ENCODE measurements around the gene SPNS3.

The SPNS3 gene

DNA sequence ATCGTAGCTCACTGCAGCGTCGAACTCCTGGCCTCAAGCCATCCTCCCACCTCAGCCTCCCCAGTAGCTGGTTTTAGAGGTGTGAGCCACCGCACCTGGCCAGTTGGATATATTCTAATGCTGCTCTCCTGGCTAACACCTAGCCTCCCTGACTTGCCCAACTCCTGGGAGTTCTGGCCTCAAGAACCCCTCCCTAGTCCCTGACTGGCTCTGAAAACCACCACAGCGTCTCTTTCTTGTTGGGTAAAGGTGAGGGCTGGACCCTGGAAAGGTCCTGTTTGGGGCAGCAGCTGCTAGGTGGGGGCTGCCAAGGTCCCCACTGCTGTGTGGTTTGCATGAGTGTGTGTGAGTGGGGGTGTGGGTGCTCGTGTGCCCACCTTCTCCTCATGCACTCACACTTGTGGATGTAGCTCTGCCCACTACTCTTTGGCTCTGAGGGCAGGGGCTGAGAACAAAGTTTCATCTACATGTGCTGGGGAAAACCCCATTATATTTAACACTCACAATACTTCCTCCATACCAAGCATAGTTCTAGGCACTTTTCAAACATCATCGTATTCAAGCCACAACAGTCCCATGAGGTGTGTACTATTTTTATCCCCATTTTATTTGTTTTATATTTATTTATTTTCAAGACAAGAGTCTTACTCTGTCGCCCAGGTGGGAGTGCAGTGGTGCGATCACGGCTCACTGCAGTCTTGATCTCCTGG, 7.1 kb upstream of the SPNS3 start:
- no peak for DNase-seq (ENCODE audit: low read depth in 2 of 2)

DNA sequence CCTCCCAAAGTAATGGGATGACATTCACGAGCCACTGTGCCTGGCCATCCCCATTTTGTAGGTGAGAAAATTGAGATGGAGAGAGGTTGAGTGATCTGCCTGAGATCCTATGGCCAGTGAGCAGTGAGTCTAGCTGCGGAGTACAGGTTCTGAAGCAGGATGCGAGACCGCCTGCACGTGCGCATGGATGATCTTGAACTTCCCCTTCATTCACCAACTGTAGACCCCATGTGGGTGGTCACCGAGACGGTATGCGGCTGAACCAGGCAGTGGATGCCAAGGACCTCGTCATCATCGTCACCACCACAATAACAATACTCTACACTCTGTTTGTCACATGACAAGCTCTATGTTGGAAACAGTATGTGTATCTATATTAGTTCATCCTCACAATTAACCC, 6.2 kb upstream of the SPNS3 start:
- no peak for DNase-seq (ENCODE audit: low read depth in 2 of 2)

DNA sequence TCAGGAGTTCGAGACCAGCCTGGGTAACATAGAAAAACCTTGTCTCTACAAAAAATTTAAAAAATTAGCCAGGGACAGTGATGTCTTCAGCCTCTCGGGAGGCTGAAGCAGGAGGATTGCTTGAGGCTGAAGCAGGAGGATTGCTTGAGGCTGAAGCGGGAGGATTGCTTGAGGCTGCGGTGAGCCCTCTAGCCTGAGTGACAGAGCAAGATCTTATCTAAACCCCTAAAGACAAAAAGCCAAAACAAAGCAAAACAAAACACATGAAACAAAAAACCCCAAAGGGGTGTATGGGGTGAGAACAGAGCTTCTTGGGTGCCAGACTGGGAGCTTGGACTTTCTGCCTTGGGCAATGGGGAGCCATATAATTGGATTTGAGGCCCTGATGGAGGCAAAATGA, 2.6 kb downstream of the SPNS3 start:
- DNase-seq (ENCODE audit: low read depth in 2 of 2), result no peak

DNA sequence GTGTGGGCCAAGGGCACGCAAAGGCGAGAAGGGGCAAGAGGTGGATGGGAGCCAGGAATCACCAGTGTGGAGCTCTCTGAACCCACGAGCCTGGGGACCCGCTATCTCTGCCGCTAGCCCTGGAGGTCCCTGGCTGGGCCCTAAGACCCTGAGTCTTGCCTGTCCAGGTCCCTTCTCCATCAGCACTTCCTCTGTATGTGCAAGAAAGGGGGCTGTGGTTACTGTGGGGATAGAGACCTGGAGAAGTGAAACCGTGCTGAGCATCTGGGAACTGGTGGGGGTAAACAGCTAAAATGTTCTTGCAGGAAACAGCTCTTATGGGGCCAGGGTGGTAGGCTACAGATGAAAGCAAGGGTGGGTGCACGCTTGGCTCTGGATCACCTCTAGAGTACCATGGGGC, 3.1 kb downstream of the SPNS3 start:
- DNase-seq (ENCODE audit: low read depth in 2 of 2), result no peak

DNA sequence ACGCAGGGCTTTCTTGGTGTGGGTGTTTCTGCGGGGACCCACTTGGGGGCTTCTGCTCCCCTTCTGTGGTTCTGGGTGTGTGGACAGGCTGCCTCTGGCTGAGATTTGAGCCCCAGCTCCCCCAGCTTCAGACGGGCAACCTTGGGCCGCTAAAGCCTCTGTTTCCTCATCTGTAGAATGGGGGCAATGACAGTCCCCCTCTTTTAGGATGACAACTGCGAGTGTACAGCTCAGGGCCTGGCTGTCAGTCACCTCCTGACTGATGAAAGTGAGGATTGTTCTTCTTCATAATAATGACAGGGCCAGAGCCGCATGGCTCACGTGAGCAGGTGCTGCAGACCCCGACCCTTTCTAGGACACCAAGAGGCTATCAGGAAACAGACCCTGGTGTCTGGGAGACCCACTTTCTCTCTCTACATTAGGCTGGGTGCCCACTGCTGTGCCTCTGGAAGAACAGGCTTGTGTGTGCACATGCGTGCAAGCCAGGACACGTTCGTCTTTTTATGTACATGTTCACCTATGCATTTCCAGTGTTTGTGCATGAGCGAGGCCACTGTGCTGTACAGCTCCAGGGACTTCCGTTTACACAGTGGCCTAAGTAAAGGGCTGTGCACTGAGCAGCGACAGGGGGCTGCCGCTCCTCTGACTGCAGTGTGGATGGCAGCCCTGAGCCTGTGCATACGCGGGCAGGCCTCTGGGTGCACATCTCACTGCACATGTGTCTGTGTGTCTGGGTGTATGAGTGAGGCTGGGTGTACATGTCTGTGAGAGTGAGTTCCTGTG, 4.6 kb downstream of the SPNS3 start:
- DNase-seq (ENCODE audit: low read depth in 2 of 2), result no peak

DNA sequence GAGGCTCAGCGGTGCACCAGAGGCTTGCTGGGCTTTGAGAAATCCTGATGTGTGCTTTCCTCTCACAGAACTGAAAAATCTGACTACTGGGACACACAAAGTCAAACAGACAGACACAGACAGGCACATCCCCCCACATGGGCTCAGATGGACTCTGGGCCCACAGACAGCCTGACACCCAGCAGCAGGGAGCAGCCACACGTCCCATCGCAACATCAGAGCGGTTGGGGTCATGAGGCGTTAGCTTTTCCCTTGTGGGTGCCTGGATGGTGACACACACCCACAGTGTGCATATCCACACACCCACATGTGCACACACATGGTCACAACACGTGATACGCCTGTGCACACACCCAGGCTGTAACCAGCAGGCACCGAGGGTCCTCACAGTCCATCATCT, 6.3 kb downstream of the SPNS3 start:
- no peak for DNase-seq (ENCODE audit: low read depth in 2 of 2)

DNA sequence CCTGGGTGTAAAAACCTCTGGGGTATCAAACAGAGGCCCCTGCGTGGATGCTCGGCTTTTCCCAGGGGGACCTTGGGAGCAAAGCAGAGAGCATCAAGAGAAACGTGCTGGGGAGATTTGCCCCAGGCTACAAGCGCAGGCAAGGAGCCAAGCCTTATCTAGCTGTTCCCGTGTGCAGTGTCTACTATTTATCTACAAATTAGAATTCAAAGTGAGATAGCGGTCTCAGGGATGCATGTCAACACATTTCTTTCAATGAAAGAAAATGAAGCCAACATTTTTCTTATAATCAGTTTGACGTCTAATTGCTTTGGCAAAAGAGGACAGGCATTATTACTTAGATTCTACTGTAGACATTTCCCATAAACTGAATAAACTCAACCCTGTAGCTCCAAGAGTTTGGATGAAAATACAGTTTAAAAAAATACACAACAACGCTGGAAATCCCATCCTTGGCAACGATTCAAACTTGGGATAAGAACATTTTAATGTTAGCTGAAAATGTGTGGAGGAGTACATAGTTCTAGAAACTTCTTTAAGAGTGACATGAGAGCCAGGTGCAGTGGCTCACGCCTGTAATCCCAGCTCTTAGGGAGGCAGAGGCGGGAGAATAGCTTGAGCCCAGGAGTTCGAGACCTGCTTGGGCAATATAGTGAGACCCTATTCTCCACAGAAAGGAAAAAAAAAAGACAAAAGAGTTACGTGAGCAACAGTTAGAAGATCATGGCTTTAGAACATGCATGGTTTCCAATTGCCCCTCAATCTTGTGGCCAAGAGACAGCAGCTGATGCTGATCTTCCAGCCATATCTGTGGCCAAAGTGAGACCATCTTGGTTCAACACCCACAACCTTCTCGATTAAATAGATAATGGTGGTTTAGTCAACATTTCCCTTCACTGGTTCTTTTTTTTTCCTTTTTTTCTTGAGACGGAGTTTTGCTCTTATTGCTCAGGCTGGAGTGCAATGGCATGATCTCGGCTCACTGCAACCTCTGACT, 7.2 kb downstream of the SPNS3 start:
- DNase-seq (ENCODE audit: low read depth in 2 of 2), result no peak

DNA sequence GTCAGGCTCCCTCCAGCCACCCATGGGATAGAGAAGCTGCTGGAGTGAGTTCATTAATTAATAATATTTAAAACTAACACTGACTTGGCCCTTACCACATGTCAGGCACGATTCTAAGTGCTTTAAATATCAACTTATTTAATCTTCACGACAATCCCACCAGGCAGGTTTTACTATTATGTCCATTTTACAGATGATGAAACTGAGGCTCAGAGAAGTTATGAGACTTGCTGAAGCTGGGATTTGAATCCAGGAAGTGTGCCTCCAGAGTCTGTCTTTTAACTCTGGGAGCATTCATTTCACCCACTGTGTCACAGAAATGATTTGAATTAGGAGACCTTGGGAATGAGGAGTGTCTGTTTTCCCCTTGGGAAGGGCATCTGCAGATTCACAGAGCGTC, 8.8 kb downstream of the SPNS3 start:
- no peak for DNase-seq (ENCODE audit: low read depth in 2 of 2)

DNA sequence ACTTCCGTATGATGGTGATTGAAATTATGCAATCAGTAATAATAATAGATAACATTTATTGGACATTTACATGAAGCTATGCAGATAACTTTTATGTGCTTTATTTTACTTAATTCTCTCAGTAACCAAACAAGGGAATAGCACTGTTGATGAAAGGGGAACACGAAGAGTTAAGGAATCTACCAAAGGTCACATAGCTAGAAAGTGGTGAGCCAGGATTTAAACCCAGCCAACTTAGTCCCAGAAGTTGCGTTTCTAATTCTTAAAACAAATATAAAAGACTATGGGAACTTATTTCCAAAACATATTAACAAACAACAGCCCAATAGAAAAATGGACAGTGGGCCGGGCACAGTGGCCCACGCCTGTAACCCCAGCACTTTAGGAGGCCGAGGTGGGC, 9.7 kb downstream of the SPNS3 start:
- no peak for DNase-seq (ENCODE audit: low read depth in 2 of 2)

DNA sequence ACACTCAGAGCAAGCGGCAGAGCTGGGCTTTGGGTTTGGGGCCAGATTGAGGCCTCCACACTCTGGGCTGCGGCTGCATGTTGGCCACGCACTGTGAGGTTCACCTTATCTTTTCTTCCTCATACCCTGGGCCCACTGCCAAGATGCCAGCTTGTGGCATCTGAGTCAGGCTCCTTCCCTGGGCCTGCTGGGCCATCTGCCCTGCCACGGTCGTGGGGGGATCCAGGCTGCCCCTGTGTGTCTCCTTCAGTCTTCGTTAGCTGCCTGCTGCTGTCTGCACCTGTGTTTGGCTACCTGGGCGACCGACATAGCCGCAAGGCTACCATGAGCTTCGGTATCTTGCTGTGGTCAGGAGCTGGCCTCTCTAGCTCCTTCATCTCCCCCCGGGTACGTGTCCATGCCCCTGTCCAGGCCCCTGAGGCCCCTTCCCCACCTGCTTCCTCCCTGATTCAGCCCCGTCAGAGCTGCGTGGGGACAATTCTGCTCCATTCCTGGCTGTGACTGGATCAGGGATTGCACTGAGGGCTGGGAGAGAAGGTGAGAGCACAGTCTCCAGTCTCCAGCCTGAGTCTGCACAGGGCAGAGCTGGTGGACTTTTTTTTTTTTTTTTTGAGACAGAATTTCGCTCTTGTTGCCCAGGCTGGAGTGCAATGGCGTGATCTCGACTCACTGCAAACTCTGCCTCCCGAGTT, 11.2 kb downstream of the SPNS3 start:
- no peak for DNase-seq (ENCODE audit: low read depth in 2 of 2)

DNA sequence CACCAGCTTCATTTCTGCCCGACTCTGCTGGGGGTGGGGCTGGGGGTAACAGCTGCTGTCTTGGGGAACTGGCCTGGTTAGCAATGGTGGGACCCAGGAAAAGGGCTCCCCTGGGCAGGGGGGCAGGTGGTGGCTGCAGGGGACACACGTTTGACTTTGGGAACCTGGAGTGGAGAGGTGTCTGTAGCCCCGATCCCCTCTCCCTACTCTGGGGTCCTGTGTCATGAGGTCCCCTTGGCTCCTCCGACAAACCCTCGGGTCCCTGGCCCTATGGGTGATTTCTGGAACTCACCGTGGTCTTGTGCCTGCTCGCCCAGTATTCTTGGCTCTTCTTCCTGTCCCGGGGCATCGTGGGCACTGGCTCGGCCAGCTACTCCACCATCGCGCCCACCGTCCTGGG, 12.0 kb downstream of the SPNS3 start:
- DNase-seq (ENCODE audit: low read depth in 2 of 2), result no peak

DNA sequence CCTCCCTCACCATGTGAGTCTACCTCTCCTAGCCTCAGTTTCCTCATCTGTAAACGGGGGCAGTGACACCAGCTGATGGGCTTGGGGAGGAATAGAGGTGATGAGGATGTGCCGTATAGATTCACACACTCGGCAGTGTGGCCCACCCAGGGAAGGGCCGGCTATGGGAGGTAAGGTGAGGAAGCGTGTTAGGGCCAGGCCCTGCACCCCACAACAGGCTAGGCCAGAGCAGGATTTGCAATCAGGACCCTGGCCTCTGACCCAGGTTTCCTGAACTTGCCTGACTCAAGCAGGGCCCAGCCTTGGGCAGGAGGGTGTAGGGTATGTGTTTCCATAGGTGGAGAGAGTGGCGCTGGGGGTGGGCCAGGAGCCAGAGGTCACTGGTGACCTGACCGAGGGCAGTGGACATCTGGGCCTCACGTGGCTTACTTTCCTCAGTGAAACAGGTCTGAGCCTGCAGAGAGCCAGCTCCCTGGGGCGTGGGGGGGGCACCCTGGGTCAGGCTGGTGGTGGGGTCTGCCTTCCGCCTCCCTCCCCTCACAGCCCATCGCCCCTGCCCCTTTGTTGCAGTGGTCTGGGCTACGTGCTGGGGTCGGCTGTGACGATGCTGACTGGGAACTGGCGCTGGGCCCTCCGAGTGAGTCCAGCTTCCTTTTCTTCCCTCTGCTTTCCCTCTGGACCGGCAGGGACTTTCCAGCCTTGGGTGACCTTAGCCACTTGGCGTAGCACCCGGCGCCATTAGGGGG, 12.8 kb downstream of the SPNS3 start:
- DNase-seq (ENCODE audit: low read depth in 2 of 2), result no peak

DNA sequence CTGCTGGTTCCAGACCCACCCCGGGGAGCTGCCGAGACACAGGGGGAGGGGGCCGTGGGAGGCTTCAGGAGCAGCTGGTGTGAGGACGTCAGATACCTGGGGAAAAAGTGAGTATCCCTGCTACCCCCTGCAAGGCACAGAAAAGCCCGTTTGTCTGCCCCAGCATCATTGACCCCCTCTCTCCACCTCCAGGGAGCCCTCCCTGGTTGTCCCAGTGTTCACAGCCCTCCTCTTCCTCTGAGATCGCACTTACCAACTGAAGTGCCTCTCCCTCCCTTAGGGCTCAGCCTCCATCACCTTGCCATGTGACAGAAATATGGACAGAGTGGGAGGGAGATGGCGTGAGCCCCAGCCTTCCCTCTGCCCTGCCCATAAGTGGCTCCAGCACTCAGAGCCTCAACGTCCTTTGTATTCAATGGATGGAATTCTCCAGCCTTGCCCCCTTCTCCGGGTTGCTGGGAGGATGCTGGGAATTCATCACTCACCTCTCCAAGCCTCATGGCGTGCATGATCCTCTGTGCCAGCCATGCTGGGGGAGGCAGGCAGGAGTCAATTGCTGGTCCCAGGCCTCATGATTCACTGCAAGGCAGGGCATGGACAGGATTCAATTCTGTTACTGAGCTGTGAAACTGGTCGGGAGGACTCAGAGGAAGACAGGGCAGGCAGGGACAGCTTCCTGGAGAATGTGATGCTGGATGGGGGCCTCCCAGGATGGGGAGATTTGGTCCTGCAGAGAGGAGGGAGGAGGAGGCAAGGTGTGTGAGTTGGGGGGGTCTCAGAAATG, 14.6 kb downstream of the SPNS3 start:
- no peak for DNase-seq (ENCODE audit: low read depth in 2 of 2)

DNA sequence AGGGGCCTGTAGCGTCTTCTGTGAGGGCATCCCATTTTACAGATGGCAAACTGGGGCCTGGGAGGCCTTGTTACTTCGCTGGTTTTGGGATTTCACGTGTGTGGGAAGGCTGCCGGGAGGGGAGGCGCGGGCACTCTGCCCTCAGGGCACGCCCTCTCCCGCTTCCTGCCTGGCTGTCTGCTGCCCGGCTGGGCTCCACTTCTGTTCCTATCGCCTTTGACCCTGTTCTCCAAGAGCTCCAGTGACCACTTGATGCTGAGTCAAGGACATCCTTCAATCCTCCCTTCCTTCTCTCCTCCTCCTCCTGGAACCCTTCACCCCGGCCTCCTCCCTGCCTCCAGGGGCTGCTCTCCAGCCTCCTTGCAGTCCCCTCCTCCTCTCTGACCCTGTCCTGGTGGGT, 16.0 kb downstream of the SPNS3 start:
- DNase-seq (ENCODE audit: low read depth in 2 of 2), result no peak

DNA sequence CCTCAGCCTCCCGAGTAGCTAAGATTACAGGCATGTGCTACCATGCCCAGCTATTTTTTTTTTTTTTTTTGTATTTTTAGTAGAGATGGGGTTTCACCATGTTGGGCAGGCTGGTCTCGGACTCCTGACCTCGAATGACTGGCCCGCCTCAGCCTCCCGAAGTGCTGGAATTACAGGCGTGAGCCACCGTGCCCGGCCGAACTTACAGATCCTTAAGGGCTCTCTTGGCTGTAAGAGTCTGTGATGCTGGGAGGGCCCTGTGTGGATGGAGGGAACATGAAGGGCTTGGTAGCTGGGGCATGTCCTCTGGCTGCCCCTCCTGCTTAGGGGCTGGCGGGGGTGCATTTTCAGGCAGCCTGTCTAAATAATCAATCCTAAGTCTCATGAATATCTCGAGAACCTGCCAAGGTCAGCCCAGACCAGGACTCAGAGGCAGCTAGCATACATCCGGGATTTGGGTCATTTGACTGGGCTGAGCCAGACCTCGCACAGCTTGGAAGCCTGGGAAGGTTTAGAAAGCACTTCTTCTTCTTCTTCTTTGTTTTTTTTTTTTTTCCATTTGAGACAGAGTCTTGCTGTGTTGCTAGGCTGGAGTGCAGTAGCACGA, 17.1 kb downstream of the SPNS3 start:
- DNase-seq (ENCODE audit: low read depth in 2 of 2), result no peak

DNA sequence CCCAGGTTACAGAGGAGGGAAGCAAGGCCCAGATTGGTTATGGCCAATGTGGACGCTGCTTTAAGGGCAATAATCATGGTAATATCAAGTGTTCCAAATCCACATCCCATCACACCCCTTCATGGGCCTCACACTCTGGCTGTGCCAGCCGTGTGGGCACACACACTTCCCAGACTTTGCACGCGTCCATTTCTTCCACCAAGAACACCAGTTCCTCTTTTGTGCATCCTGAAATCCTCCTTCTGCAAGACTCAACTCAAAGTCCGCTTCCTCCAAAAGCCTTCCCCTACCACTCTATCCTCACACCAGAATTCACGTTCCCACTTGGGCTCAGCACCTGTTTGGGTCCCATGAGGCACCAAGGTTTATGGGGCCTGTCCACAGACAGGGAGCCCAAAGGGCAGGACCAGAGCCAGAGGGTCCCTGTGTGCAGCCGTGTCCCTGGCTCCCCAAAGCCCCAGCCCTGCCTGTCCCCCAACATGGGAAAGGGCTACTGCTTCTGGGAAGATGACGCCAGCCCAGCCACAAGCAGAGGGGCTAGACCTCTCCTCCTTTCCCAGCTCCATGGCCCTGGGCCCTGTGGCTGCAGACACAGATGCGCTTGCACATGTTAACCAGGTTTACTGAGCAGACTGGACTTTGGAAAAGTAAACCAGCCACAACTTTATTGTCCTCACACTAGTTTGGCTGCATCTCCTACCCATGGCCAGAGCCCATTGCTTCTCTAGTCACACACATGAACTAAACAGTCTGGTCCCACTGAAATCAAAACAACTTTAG, 20.3 kb downstream of the SPNS3 start:
- DNase-seq (ENCODE audit: low read depth in 2 of 2), result no peak

DNA sequence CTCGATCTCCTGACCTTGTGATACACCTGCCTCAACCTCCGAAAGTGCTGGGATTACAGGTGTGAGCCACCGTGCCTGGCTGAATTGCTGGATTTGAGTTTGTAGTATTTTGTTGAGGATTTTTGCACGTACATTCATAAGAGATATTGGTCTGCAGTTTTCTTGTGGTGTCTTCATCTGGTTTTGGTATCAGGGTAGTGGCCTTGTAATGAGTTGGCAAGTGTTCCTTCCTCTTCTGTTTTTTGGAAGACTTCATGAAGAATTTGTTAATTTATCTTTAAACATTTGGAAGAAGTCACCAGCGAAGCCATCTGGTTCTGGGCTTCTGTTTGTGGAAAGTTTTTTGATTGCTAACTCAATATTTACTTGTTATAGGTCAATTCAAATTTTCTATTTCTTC, 26.9 kb downstream of the SPNS3 start:
- DNase-seq (ENCODE audit: low read depth in 2 of 2), result no peak

DNA sequence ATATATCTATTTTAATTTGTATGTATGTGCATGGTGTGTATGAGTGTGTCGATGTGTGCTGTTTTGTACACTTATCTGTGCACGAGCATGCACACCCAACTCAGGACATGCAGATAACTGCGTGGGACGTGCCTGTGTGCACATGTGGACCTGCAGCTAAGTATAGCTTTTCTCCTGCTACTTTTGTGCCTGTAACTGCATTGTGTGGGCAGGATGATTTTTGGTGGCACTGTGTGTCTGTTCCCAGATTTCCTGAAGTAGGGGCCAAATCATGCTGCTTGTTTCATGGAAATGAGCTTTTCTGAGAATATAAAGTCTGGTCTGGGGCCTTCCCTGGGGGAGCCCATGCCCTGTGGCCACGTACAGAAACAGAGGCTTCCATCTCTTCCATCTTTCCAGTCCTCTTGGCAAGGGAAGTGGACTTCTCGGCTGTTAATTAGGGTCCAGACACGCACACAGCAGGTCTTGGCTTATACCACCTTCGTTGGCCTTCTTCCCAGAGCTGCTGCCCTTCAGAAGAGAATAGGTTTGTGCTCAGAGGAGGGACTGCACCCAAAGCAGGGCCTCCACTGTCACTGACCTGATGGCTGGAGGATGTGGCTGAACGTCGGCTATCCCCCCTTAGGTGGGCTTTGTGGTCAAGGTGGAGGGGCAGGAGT, 30.2 kb downstream of the SPNS3 start:
- no peak for DNase-seq (ENCODE audit: low read depth in 2 of 2)

Data from activated CD8-positive, alpha-beta memory T cell treated with anti-CD3 and anti-CD28 coated beads for 4 hours (primary cell).